Endometrial microvascular endothelial cells (primary cell): ENCODE data around the gene SNRPB. TPM values are rescaled to one million over a fixed set of nuclear protein-coding genes. Genes with fewer than 3 reads are reported as not detected.

Experiments used
- in situ Hi-C: cut with HindIII; loops from 2 replicates; pipeline ENCODE4 v1.10.0; 2017; ENCODE audit warnings: low sequenced_read_pairs, low pct_unique_long_range_greater_than_20kb; ENCODE audit errors: inconsistent ontology term
- total RNA-seq: library from RNA; depleted of rRNA; stranded (reverse); fragments of >200 nt; gene quantifications from one replicate; pipeline ENCODE4 v1.2.3, GENCODE V29; 2015; ENCODE audit errors: inconsistent ontology term

SNRPB gene
- total RNA-seq, 1 donor from 2014 or later = 653 TPM

DNA sequence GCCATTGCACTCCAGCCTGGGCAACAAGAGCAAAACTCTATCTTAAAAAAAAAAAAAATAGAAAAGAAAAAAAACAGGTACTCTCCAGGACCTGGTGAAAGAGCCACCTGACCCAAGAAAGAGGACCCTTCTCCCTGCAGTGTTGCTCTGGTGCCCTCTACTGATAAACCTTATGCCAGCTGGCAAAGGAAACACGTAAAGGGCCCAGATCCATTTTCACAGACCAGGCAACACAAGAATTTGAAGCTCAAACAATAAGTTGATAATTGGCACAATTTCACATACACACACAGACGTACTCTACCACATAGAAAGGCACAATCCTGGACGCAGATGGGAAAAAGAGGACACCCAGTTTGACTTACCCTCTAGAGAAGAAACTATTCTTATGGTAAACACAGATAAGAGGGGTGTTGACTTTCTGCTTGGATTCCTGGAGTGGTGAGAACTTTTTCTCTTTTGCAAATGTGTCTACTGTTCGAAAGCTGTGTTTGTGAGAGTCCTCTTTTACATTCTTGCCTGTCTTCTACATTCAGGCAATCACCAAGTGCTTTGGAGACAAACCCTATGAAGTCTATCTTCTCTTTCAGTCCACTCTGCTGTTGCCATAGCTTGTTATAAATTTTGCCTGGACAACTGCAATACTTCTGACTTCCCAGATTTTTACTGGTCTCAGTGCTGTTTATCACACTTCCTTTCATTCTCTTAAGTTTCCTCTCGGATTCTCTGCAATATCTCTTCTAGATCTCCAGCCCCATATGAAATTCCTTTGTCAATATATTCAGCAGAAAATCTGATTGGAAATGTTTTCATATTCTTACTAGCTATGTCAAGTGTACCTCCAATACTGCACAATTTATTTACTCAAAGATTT lies 6.4 kb upstream of the SNRPB start:
- in situ Hi-C loops = no loop called here

DNA sequence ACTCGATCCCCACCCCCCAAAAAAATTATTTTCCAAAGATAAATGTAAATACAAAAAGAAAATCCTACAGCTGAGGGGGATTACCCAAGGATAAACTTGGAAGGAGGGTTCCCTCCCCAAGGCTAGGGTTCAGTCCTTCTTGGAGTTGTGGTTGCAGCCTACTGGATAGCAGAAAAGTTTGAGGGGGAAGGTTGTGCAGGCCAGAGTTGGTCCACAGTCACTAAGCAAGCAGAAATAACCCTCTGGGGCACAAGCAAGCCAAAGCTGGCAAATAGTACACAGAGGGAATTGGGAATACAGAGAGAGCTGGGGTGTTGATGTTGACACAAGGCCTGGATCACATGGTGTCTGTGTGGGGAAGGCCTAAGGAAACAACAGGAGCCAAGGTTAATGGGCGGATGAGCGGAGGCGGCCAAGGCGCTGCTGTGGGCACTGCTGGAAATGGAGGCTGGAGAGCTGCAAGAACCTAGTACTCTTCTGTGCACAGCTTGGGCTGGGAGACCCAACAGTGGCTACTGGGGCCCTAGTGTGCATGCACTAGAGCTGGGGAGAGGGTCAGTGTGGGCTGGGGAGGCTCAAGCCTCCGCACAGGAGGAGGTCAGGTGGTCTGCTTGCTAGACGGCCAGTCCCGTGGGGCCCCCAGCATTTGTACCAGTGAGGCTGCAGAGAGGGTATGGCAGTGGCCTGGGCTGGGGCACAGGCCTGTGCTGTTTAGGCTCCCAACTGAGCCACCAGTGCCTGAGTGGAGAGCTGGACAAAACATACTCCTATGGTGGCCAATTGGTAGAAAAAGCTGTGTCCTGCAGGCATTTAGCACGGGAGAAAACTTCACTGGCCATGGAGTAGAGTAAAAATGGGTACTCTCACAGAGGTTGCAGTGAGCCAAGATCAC lies 5.5 kb upstream of the SNRPB start:
- in situ Hi-C loops = no loop called here

DNA sequence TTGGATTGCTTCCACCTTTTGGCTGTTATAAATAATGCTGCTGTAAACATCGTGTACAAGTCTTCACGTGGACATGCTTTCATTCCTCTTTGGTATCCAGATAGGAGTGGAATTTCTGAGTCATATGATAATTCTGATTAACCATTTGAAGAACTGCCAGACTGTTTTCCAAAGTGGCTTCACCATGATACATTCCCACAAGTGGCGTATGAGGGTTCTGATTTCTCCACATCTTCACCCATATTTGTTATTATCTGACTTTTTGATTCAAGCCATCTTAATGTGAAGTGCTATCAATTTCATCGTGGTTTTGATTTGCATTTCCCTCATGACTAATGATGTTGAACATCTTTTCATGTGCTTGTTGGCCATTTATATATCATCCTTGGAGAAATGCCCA lies 2.9 kb upstream of the SNRPB start:
- in situ Hi-C loops = no loop called here

- in situ Hi-C loops = no loop called here
Observed at GRCh38 chr20:2469991-2470422, 582 bp downstream of the SNRPB start.

DNA sequence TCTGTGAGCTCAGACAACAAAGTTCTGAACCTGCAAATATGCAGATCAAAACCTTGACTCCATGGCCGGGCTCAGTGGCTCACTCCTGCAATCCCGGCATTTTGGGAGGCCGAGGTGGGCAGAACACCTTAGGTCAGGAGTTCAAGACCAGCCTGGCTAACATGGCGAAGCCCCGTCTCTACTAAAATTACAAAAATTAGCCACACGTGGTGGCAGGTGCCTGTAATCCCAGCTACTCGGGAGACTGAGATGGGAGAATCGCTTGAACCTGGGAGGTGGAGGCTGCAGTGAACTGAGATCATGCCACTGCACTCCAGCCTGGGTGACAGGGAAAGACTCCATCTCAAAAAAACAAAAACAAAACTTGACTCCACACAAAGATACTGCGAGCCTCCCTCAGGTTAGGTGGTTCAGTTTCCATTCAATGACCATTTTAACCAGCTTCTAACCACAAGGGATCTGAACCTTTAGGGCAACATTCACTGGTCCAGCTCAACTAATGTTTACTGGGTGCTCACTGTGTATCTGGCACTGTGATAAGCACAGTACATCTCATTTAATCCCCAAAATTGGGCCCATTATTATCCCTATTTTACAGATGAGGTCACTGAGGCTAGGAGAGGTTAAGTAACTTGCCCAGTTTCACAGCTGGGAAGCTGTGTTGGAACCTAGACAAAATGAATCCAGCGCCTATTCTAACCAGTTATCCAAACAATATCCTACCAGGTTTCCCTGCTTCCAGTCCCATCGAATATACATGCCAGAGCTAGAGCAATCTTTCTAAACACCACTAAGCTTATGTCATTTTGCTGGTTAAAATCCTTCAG lies 1.8 kb downstream of the SNRPB start:
- in situ Hi-C loops = no loop called here

- in situ Hi-C loops = no loop called here
Observed at GRCh38 chr20:2467412-2467811, 3.2 kb downstream of the SNRPB start.

- in situ Hi-C loops = no loop called here
Observed at GRCh38 chr20:2465100-2465499, 5.5 kb downstream of the SNRPB start.

- in situ Hi-C loops = no loop called here
Observed at GRCh38 chr20:2463616-2464365, 6.8 kb downstream of the SNRPB start.

- in situ Hi-C loops = no loop called here
Observed at GRCh38 chr20:2462484-2462883, 8.1 kb downstream of the SNRPB start.

GRCh38 chr20:2460752-2461424 lies 9.7 kb downstream of the SNRPB start:
- in situ Hi-C loops = no loop called here

GRCh38 chr20:2459981-2460751 lies 10.4 kb downstream of the SNRPB start:
- in situ Hi-C loops = no loop called here

DNA sequence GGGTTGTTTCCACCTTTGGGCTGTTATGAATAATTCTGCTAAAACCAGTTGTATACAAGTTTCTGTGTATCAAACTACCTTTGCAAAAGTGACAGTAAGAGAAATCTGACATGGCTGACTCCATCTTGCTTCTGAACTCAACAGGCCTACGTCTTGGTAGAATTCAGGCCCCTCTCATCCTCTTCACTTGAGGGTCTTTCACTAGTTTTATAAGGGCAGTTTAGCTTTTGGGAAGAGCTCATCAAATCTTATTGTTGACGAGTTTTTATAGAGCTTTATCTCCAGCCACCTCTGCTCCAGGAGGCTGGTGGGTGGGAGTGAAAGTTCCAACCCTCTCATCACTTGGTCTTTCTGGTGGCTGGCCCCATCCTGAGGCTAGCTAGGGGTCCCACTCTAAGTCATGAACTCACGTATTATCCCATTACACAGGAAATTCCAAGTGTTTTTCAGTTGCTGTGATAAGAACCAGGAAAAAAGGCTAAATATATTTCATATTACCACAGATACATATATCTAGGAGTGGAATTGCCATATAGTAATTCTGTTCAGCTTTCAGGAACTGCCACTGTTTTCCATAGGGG lies 11.6 kb downstream of the SNRPB start:
- in situ Hi-C loops = no loop called here

- in situ Hi-C loops = no loop called here
Observed at GRCh38 chr20:2455771-2456497, 14.7 kb downstream of the SNRPB start.

GRCh38 chr20:2453792-2454191 lies 16.8 kb downstream of the SNRPB start:
- in situ Hi-C loops = no loop called here

GRCh38 chr20:2451939-2452732 lies 18.5 kb downstream of the SNRPB start:
- in situ Hi-C loops = no loop called here
